LNCAP (cell line): ENCODE results near the gene VSX2.

Experiments used
- CTCF ChIP-seq: fragments of 450-650 bp; IDR thresholded peaks from 2 replicates; pipeline ENCODE4 v1.5.1; 2017; ENCODE audit warnings: mild to moderate bottlenecking

Gene VSX2

GRCh38 chr14:74263181-74263580 lies 23.9 kb downstream of the VSX2 start:
- no peak for TF ChIP-seq CTCF

GRCh38 chr14:74263921-74264320 lies 24.7 kb downstream of the VSX2 start:
- TF ChIP-seq CTCF, result no peak

- no peak for TF ChIP-seq CTCF
These were observed 26.2 kb downstream of the VSX2 start for GRCh38 chr14:74265301-74265965.

- TF ChIP-seq CTCF, result no peak
These were observed 28.3 kb downstream of the VSX2 start for GRCh38 chr14:74267588-74267987.

- TF ChIP-seq CTCF, result no peak
These were observed 32.1 kb downstream of the VSX2 start for GRCh38 chr14:74271365-74271764.

- no peak for TF ChIP-seq CTCF
These were observed 36.1 kb downstream of the VSX2 start for GRCh38 chr14:74275241-74275841.

GRCh38 chr14:74278080-74278479 lies 38.8 kb downstream of the VSX2 start:
- TF ChIP-seq CTCF, result no peak
